Measurements from ENCODE around the gene SIAH2.

DNA sequence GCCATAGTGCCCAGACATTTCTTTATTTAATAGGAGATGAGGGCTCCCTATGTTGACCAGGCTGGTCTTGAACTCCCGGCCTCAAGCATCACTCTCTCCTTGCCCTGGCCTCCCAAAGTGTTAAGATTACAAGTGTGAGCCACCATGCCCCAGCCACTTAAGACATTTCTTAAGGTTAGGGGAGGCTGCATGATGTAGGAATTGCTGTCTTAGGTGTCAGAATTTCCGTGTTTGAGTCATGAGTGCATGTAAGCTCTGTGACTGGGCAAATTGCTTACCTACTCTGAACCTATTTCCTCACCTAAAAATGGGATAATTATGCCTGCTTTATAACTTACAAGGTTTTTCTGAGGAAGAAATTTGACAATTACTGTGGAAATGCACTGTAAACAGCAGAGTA lies 34.2 kb upstream of the SIAH2 start:
- TF ChIP-seq, protein P1, sequence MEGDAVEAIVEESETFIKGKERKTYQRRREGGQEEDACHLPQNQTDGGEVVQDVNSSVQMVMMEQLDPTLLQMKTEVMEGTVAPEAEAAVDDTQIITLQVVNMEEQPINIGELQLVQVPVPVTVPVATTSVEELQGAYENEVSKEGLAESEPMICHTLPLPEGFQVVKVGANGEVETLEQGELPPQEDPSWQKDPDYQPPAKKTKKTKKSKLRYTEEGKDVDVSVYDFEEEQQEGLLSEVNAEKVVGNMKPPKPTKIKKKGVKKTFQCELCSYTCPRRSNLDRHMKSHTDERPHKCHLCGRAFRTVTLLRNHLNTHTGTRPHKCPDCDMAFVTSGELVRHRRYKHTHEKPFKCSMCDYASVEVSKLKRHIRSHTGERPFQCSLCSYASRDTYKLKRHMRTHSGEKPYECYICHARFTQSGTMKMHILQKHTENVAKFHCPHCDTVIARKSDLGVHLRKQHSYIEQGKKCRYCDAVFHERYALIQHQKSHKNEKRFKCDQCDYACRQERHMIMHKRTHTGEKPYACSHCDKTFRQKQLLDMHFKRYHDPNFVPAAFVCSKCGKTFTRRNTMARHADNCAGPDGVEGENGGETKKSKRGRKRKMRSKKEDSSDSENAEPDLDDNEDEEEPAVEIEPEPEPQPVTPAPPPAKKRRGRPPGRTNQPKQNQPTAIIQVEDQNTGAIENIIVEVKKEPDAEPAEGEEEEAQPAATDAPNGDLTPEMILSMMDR (conservative IDR thresholded peaks at IDR 0.05), result no peak
- TF ChIP-seq ZFX (IDR thresholded peaks at IDR 0.05), result no peak
